WERI-Rb-1 (cell line): ENCODE results near the gene GLIPR1L2.

Experiments used
- DNase-seq: peaks from one replicate; pipeline ENCODE4 v3.0.0-alpha.2; 2020
- H3K27ac ChIP-seq: fragments of 250-450 bp; sonication (Bioruptor Pico); 2 replicates; pipeline ENCODE4 v1.5.1; 2020; ENCODE audit warnings: mild to moderate bottlenecking, moderate library complexity
- H3K27me3 ChIP-seq: fragments of 250-450 bp; sonication (Bioruptor Pico); 2 replicates; pipeline ENCODE4 v1.5.1; 2021; ENCODE audit warnings: mild to moderate bottlenecking, low read depth, moderate library complexity; ENCODE audit not compliant: insufficient read depth, severe bottlenecking
- H3K36me3 ChIP-seq: fragments of 250-450 bp; sonication (Bioruptor Pico); 2 replicates; pipeline ENCODE4 v1.5.1; 2020; ENCODE audit warnings: mild to moderate bottlenecking, moderate library complexity
- H3K4me3 ChIP-seq: 2 replicates; pipeline ENCODE4 v1.5.1; 2011; ENCODE audit warnings: low read depth, mild to moderate bottlenecking, control low read depth, low read length
- H3K9me3 ChIP-seq: fragments of 250-450 bp; sonication (Bioruptor Pico); 2 replicates; pipeline ENCODE4 v1.5.1; 2021; ENCODE audit warnings: mild to moderate bottlenecking, moderate library complexity; ENCODE audit not compliant: severe bottlenecking
- CTCF ChIP-seq: IDR thresholded peaks from 2 replicates; pipeline ENCODE4 v1.5.1; 2011; ENCODE audit warnings: low read depth, mild to moderate bottlenecking, control low read depth, inconsistent platforms, low read length

Gene GLIPR1L2

GRCh38 chr12:75481013-75481705 lies 90.3 kb downstream of the GLIPR1L2 start:
- no peaks in the 10 kb centered on the region for H3K27me3 ChIP-seq
- TF ChIP-seq CTCF: no peak
- no peak for DNase-seq
- H3K9me3 ChIP-seq: no peaks in the 10 kb centered on the region
- H3K27ac ChIP-seq: no peak overlapping the region
- no peaks in the 10 kb centered on the region for H3K36me3 ChIP-seq
- no peak overlapping the region for H3K4me3 ChIP-seq

GRCh38 chr12:75481774-75482173 lies 90.9 kb downstream of the GLIPR1L2 start:
- DNase-seq: no peak
- Histone ChIP-seq H3K27me3 (no peaks in the 10 kb centered on the region), H3K9me3 (no peaks in the 10 kb centered on the region), H3K27ac (no peak overlapping the region), H3K36me3 (no peaks in the 10 kb centered on the region), H3K4me3 (no peak overlapping the region)
- no peak for TF ChIP-seq CTCF
